Testis (tissue), 3 donors: ENCODE results near the gene PDS5B. TPM values are rescaled to one million over a fixed set of nuclear protein-coding genes. Genes with fewer than 3 reads are reported as not detected.

Experiments used
- DNase-seq: peaks from one replicate; pipeline ENCODE4 v3.0.0-alpha.2; 2019
- H3K27ac ChIP-seq, 2 donors: fragments of 200-600 bp; sonication (generic); one replicate each; pipeline ENCODE4 v1.5.1; 2019
- H3K27me3 ChIP-seq: fragments of 200-600 bp; sonication (generic); one replicate; pipeline ENCODE4 v1.5.1; 2019
- H3K36me3 ChIP-seq: fragments of 200-600 bp; sonication (generic); one replicate; pipeline ENCODE4 v1.5.1; 2017; ENCODE audit warnings: low read depth; ENCODE audit errors: missing control alignments
- H3K4me1 ChIP-seq: fragments of 200-600 bp; sonication (generic); one replicate; pipeline ENCODE4 v1.5.1; 2019
- H3K4me3 ChIP-seq, 2 donors: fragments of 200-600 bp; sonication (generic); one replicate each; pipeline ENCODE4 v1.5.1; 2017 to 2019
- H3K9me3 ChIP-seq: fragments of 200-600 bp; sonication (generic); one replicate; pipeline ENCODE4 v1.5.1; 2017
- CTCF ChIP-seq, 3 experiments: fragments of 450-650 bp in 2 of 3; fragments of 200-600 bp in 1 of 3; sonication (generic) in 1 of 3; IDR thresholded peaks; one replicate each; pipeline ENCODE4 v1.5.1; 2016 to 2019; ENCODE audit warnings: antibody characterized with exemption in 3 of 3, mild to moderate bottlenecking in 2 of 3, moderate library complexity in 1 of 3
- POLR2A ChIP-seq: fragments of 450-650 bp; IDR thresholded peaks from one replicate; pipeline ENCODE4 v1.6.1; 2017; ENCODE audit warnings: antibody characterized with exemption, mild to moderate bottlenecking, moderate library complexity
- WGBS, 2 donors: methylation state at CpG; one replicate each; pipeline ENCODE4 v1.1.5; 2018; 5-methylcytosine and 5-hydroxymethylcytosine counted together
- intact Hi-C: fragments of 100-400 bp; cut with DNase I; formaldehyde crosslinking; loops from one replicate; pipeline ENCODE4 v1.15.1; 2023; ENCODE audit warnings: low total_unique reads
- polyA plus RNA-seq: library from polyadenylated mRNA; stranded (reverse); fragments of 350-450 nt; fragmentation: Illumina TruSeq; extraction: RNeasy Lipid Tissue Mini Kit (QIAGEN cat#74804); gene quantifications from one replicate; pipeline ENCODE4 v1.2.3, GENCODE V29; 2014; ENCODE audit warnings: low read depth, low replicate concordance; ENCODE audit not compliant: insufficient read depth
- total RNA-seq, 2 donors: library from RNA; depleted of rRNA; stranded (reverse); fragments of >200 nt; gene quantifications; one replicate each; pipeline ENCODE4 v1.2.3, GENCODE V29; 2016

Gene PDS5B
- total and polyA plus RNA-seq, 3 donors from 2014 or later: 19.0 to 52.4 (median 46.3) TPM

GRCh38 chr13:32650705-32651311 lies 64.6 kb downstream of the PDS5B start:
- Histone ChIP-seq H3K36me3 (no peaks in the 10 kb centered on the region), H3K27ac (no peak overlapping the region), H3K27me3 (no peaks in the 10 kb centered on the region), H3K9me3 (no peaks in the 10 kb centered on the region), H3K4me3 (no peak overlapping the region), H3K4me1 (no peaks in the 10 kb centered on the region)
- peak; percentile 83 for DNase-seq
- no peak for TF ChIP-seq POLR2A
- TF ChIP-seq CTCF (IDR thresholded peaks at IDR 0.05): peak; percentile 49 to 69 (median 62)
- intact Hi-C loops: no loop called here
- 33 to 37% methylated on average over 3 of the region's 3 CpGs for whole genome bisulfite sequencing, 2 donors

GRCh38 chr13:32657309-32657708 lies 71.1 kb downstream of the PDS5B start:
- no peak for DNase-seq
- no peak overlapping the region for H3K27ac ChIP-seq
- H3K27me3 ChIP-seq: no peaks in the 10 kb centered on the region
- intact Hi-C loops: no loop called here
- no peaks in the 10 kb centered on the region for H3K9me3 ChIP-seq
- H3K36me3 ChIP-seq: no peaks in the 10 kb centered on the region
- no peaks in the 10 kb centered on the region for H3K4me1 ChIP-seq
- WGBS, 2 donors: 94 to 97% methylated on average over 3 of the region's 3 CpGs
- H3K4me3 ChIP-seq: no peak overlapping the region
- no peak for TF ChIP-seq POLR2A
- no peak for TF ChIP-seq CTCF (IDR thresholded peaks at IDR 0.05)

DNA sequence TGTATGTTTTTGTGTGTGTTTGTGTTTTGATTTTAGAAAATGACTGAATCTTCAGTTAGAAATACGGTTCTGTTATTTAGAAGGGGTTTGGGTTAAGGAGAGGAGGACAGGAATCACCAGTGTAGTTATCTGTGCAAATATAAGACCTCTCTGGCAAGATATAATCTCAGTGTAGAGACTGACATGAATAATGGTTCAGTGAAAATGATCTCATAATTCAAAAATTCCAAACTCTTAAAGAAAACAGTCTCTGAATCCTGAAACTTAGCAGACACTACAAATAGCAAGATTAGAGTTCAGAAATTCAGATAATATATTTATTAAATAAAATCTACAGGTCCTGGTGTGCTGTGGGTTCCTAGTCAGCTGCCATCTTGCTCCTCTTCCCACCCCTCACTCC lies 73.5 kb downstream of the PDS5B start:
- no peak overlapping the region for H3K27ac ChIP-seq
- no peak overlapping the region for H3K4me3 ChIP-seq
- intact Hi-C loops: no loop called here
- no peaks in the 10 kb centered on the region for H3K9me3 ChIP-seq
- TF ChIP-seq CTCF (IDR thresholded peaks at IDR 0.05) (no peak), POLR2A (no peak)
- DNase-seq: no peak
- H3K36me3 ChIP-seq: no peaks in the 10 kb centered on the region
- no peaks in the 10 kb centered on the region for H3K4me1 ChIP-seq
- WGBS, 2 donors: 69 to 85% methylated on average over 1 of the region's 1 CpG
- H3K27me3 ChIP-seq: no peaks in the 10 kb centered on the region

GRCh38 chr13:32660227-32660626 lies 74.0 kb downstream of the PDS5B start:
- H3K4me3 ChIP-seq: no peak overlapping the region
- no peaks in the 10 kb centered on the region for H3K4me1 ChIP-seq
- H3K9me3 ChIP-seq: no peaks in the 10 kb centered on the region
- DNase-seq: no peak
- no peaks in the 10 kb centered on the region for H3K27me3 ChIP-seq
- no peak for TF ChIP-seq POLR2A
- TF ChIP-seq CTCF (IDR thresholded peaks at IDR 0.05): no peak
- 71 to 96% methylated on average over 2 of the region's 2 CpGs for WGBS, 2 donors
- no peak overlapping the region for H3K27ac ChIP-seq
- intact Hi-C loops: no loop called here
- no peaks in the 10 kb centered on the region for H3K36me3 ChIP-seq

DNA sequence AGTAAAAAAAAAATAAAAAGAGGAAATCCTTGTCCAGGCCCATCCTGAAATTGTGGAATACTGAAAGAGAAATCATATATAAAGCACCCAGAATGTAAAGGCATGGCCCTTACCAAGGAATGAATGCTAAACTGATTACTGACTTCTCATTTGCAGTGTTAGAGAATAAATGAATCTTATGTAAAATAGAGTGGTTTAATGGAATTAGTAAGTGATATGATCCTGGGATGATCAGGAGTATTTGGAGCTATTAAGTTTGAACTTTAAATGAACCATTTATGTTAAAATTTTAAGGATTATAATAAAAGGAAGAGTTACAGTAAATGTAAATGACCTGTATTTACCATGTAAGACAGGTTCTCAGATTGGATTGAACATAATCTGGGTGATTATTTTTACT lies 75.4 kb downstream of the PDS5B start:
- H3K4me1 ChIP-seq: no peaks in the 10 kb centered on the region
- no peak overlapping the region for H3K4me3 ChIP-seq
- DNase-seq: no peak
- TF ChIP-seq CTCF (IDR thresholded peaks at IDR 0.05) (no peak), POLR2A (no peak)
- no peaks in the 10 kb centered on the region for H3K9me3 ChIP-seq
- no peaks in the 10 kb centered on the region for H3K36me3 ChIP-seq
- no peak overlapping the region for H3K27ac ChIP-seq
- no peaks in the 10 kb centered on the region for H3K27me3 ChIP-seq
- intact Hi-C loops: no loop called here
